Erythroblast (primary cell): Measurements from ENCODE around the gene PCK1.

ENCODE experiments used
- GATA1 ChIP-seq: IDR thresholded peaks from 2 replicates; pipeline ENCODE4 v1.6.1; 2011; ENCODE audit warnings: low read depth, mild to moderate bottlenecking, control low read depth, low read length, moderate library complexity
- POLR2A ChIP-seq: IDR thresholded peaks from 2 replicates; pipeline ENCODE4 v1.6.1; 2011; ENCODE audit warnings: mild to moderate bottlenecking, low read length

GRCh38 chr20:57564951-57565642 lies 4.2 kb downstream of the PCK1 start:
- TF ChIP-seq POLR2A (no peak), GATA1 (no peak)
